GM10248 (cell line): Measurements from ENCODE around the gene LINC00305.

ENCODE experiments used
- CTCF ChIA-PET: fragments of 300-600 bp; sonication (Branson Sonifier 250); formaldehyde crosslinking; extraction: SDS; loops from one replicate; lab custom pipeline; 2021; ENCODE audit warnings: antibody characterized with exemption; lab: Yijun Ruan, JAX
- POLR2A ChIA-PET: fragments of 350-650 bp; sonication (Branson Sonifier 250); formaldehyde crosslinking; extraction: SDS; loops from one replicate; lab custom pipeline; 2020; ENCODE audit warnings: antibody characterized with exemption; lab: Yijun Ruan, JAX
- DNase-seq: peaks from one replicate; pipeline ENCODE4 v3.0.0; 2012; ENCODE audit errors: extremely low spot score
- TF ChIP-seq, protein P1 (sequence below): IDR thresholded peaks from 2 replicates; pipeline ENCODE4 v1.5.1; 2012; ENCODE audit warnings: mild to moderate bottlenecking, low read depth; ENCODE audit errors: extremely low read depth, missing control alignments, control extremely low read depth

Gene LINC00305

DNA sequence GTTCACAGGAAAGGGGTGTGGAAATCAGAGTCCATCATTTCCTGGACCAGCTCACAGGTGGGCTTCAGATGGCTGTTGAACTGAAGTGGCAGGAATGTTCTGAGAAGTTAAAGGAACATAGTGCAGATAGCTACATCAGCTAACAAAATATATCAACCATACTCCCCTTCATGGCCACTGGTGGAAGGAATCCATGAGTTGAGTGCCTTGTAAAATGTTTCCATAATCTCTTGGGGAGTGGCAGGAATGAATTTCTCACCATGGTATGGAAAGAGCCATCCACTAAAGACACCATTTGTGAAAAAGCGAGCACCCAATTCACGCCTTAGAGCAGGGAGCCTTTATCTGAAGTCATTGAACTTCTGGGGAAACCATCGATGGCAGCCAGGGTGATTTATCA lies at the start of gene LINC00305:
Gene LINC00305, minus strand, starts transcription at position 101 of the 400 bp plus-strand sequence.
- TF ChIP-seq, protein P1, sequence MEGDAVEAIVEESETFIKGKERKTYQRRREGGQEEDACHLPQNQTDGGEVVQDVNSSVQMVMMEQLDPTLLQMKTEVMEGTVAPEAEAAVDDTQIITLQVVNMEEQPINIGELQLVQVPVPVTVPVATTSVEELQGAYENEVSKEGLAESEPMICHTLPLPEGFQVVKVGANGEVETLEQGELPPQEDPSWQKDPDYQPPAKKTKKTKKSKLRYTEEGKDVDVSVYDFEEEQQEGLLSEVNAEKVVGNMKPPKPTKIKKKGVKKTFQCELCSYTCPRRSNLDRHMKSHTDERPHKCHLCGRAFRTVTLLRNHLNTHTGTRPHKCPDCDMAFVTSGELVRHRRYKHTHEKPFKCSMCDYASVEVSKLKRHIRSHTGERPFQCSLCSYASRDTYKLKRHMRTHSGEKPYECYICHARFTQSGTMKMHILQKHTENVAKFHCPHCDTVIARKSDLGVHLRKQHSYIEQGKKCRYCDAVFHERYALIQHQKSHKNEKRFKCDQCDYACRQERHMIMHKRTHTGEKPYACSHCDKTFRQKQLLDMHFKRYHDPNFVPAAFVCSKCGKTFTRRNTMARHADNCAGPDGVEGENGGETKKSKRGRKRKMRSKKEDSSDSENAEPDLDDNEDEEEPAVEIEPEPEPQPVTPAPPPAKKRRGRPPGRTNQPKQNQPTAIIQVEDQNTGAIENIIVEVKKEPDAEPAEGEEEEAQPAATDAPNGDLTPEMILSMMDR: no peak

DNA sequence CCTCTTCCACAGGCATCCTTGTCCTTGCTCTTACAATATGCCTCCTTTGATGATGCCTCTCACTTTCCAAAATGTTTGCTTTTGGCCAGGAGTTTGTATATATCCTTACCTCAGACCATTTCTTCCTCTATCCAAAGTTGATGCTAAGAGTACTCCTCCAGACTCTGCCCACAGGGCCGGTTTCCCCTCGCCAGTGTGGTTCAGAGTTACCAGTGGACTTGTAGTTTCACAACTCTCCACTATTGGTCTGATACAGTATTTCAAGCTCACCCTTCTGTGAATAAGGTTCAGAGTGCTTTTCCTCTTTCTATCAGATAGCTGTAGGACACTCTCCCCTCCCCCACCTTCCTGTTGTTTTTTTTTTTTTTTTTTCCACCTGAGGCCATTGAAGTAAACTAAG lies 42.2 kb upstream of the LINC00305 start:
- ChIA-PET CTCF (no interaction called here), POLR2A (no interaction called here)
- DNase-seq: no peak
- TF ChIP-seq, protein P1: no peak

More for the DNA sequence above, at the start of gene LINC00305:
- no peak for DNase-seq
- ChIA-PET POLR2A (no interaction called here), CTCF (no interaction called here)

DNA sequence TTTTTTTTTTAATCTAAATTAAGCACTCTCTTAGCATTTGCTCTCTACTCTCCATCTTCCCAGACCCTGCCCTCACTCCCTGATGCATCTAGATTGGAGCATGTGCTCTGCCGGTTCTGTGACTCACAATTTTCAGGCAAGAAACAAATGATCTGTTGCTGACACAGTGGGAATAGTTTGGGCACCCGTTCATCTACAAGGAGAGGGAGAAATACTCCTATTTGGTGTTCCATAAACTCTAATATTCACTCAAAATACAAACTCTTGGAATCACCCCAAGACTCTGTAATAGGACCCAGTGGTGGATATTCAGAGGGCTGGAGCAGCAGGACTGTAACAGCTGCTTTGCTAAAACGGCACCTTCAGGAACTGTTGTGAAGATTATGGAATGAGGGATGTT lies 37.1 kb upstream of the LINC00305 start:
- CTCF ChIA-PET: no interaction called here

DNA sequence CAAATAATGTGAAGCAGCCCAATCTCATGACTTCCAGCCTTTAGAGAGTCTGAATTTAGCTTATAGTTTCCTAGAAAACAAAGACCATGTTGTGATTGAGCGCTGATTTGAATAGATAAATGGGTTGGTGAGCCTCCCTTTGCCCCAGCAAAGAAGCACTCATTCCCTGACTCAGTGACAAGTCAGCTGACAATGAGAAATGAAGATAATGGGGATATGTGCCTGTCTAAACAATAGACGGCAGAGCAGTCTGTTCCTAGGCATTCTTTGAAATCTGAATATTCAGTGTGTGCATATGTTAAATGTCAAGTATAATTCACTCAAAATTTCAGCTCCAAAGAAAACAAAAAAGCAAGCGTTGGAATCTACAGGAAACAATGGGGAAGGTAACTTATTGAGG lies 34.8 kb upstream of the LINC00305 start:
- POLR2A ChIA-PET: no interaction called here
- CTCF ChIA-PET: interaction anchor here (1.4 kb wide), 1 partner anchor 9 kb away, joined by 3 read pairs; no protein-coding TSS in a partner anchor
- TF ChIP-seq, protein P1: no peak
- DNase-seq: no peak

More for the DNA sequence above, 37.1 kb upstream of the LINC00305 start:
- no peak for DNase-seq
- POLR2A ChIA-PET: no interaction called here
- TF ChIP-seq, protein P1: no peak

DNA sequence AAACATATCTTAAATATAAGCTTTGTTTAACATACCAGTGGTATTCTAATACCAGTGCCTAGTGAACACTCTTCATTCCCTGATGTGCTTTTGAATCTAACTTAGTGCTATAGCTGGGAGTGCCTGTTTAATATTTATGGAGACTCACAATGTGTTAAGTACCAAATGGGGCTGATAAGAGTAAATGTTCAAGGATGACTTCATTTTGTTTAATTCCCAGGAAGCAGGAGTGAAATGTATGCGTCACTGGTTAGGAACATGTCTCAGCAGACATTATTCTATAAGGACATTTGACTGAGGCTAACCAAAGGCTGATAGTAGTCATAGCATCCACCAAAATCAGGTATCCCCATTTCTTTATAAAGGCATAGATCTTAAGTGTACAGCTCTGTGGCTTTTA lies 31.7 kb upstream of the LINC00305 start:
- POLR2A ChIA-PET: no interaction called here
- DNase-seq: no peak
- CTCF ChIA-PET: interaction anchor here (1.0 to 1.5 kb wide), 4 partner anchors 12 to 21 kb away, joined by 3 read pairs; no protein-coding TSS in a partner anchor
- TF ChIP-seq, protein P1: no peak

DNA sequence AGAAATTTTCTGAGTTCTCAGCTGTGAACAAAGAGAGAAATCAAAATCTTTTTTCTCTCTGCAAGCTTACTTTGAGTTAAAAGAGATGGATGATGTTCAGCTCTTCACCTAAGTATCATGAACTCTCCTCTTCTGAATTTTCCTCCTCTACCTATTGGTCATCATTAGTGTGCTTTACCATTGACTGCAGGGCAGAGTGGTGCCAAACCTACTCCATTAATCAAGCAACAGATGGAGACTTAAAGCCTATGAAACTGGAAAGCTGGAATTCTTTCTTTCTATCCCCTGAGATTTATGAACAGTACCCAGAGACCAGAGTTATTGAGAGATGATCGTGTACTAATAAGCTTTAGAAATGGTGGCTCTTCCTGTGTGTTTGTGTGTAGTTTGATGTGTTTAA lies 31.3 kb upstream of the LINC00305 start:
- TF ChIP-seq, protein P1: no peak
- ChIA-PET CTCF (interaction anchor here (1.0 to 1.5 kb wide), 4 partner anchors 11 to 22 kb away, joined by 3 read pairs; no protein-coding TSS in a partner anchor), POLR2A (no interaction called here)
- DNase-seq: no peak
